Endodermal cell (in vitro differentiated cells): ENCODE results near the gene PCDHB9. TPM values are rescaled to one million over a fixed set of nuclear protein-coding genes. Genes with fewer than 3 reads are reported as not detected.
A peak's percentile ranks its signal among the peaks of the same experiment; 100 is the strongest.
"Not testable (repeated sequence)": the region's sequence is repeated elsewhere in the genome, so short reads cannot be mapped to it uniquely, and the experiment has no call there.

Source experiments
- DNase-seq: peaks from one replicate; pipeline ENCODE4 v3.0.0-alpha.2; 2017
- H3K27ac ChIP-seq: 2 replicates; pipeline ENCODE4 v1.5.1; 2013; ENCODE audit warnings: mild to moderate bottlenecking, low read depth, low read length, moderate library complexity
- H3K27me3 ChIP-seq: 2 replicates; pipeline ENCODE4 v1.6.1; 2013; ENCODE audit warnings: mild to moderate bottlenecking, low read length, moderate library complexity; ENCODE audit not compliant: insufficient read depth, control insufficient read depth, poor library complexity, severe bottlenecking
- H3K36me3 ChIP-seq: 2 replicates; pipeline ENCODE4 v1.7.0; 2013; ENCODE audit warnings: mild to moderate bottlenecking, low read length, moderate library complexity; ENCODE audit not compliant: control insufficient read depth, insufficient read depth
- H3K4me1 ChIP-seq: one replicate; pipeline ENCODE4 v1.7.0; 2013; ENCODE audit warnings: low read length; ENCODE audit not compliant: control insufficient read depth, insufficient read depth
- H3K4me3 ChIP-seq: 2 replicates; pipeline ENCODE4 v1.5.1; 2013; ENCODE audit warnings: mild to moderate bottlenecking, low read length, moderate library complexity
- H3K9ac ChIP-seq: 2 replicates; pipeline ENCODE4 v1.6.1; 2013; ENCODE audit warnings: mild to moderate bottlenecking, low read length, moderate library complexity; ENCODE audit not compliant: poor library complexity, severe bottlenecking; ENCODE audit errors: extremely low read depth
- H3K9me3 ChIP-seq: 2 replicates; pipeline ENCODE4 v1.6.1; 2013; ENCODE audit warnings: mild to moderate bottlenecking, low read length, moderate library complexity; ENCODE audit not compliant: control insufficient read depth
- H3K27ac Mint-ChIP-seq: 2 replicates; pipeline ENCODE4 v1.8.0; 2020; ENCODE audit warnings: mixed read lengths
- H3K27me3 Mint-ChIP-seq: 2 replicates; pipeline ENCODE4 v1.8.0; 2021; ENCODE audit warnings: mild to moderate bottlenecking, mixed read lengths; ENCODE audit not compliant: insufficient read depth
- H3K36me3 Mint-ChIP-seq: 2 replicates; pipeline ENCODE4 v1.8.0; 2020; ENCODE audit warnings: low read depth, mixed read lengths
- H3K4me1 Mint-ChIP-seq: 2 replicates; pipeline ENCODE4 v1.8.0; 2020; ENCODE audit warnings: mixed read lengths
- H3K4me3 Mint-ChIP-seq: 2 replicates; pipeline ENCODE4 v1.8.0; 2020; ENCODE audit warnings: mild to moderate bottlenecking, moderate library complexity, mixed read lengths
- H3K9me3 Mint-ChIP-seq: 2 replicates; pipeline ENCODE4 v1.8.0; 2020; ENCODE audit warnings: mild to moderate bottlenecking, mixed read lengths
- WGBS, 2 experiments: methylation state at CpG; one replicate each; pipeline versions ENCODE4 v1.1.5 to v1.1.7; 2013; ENCODE audit warnings: missing lambda C conversion rate in 2 of 2, mixed read lengths in 1 of 2; ENCODE audit not compliant: insufficient coverage in 1 of 2, insufficient read length in 1 of 2; 5-methylcytosine and 5-hydroxymethylcytosine counted together
- total RNA-seq, 2 donors: library from RNA; stranded (reverse); fragmentation: NEBNext Ultra II Directional in 1 of 2; extraction: Animal tissue kit (Norgen Biotek cat#: 25700) in 1 of 2; gene quantifications; 2 replicates in 1 of 2; 3 replicates in 1 of 2; pipeline ENCODE4 v1.2.1, GENCODE V29; 2021
- TF ChIP-seq, protein P1 (sequence below): fragments of 200-600 bp; sonication (generic); conservative IDR thresholded peaks from 2 replicates; pipeline ENCODE4 v1.5.0; 2021; ENCODE audit warnings: antibody characterized with exemption, mild to moderate bottlenecking

The PCDHB9 gene
- total RNA-seq, 2 donors from 2014 or later, result 3.2 to 5.1 TPM

- no peak overlapping the region for H3K4me3 ChIP-seq
- Mint-ChIP-seq H3K9me3 (peaks cover 26% of the 10 kb centered on the region), H3K27me3 (peaks cover 7% of the 10 kb centered on the region), H3K4me1 (no peaks in the 10 kb centered on the region), H3K4me3 (no peak overlapping the region), H3K27ac (no peak overlapping the region), H3K36me3 (peaks cover 22% of the 10 kb centered on the region)
- no peak overlapping the region for H3K27ac ChIP-seq
- H3K9ac ChIP-seq, result no peak overlapping the region
- H3K9me3 ChIP-seq, result peaks cover 13% of the 10 kb centered on the region
- no peaks in the 10 kb centered on the region for H3K4me1 ChIP-seq
- H3K27me3 ChIP-seq, result no peaks in the 10 kb centered on the region
- TF ChIP-seq, protein P1, sequence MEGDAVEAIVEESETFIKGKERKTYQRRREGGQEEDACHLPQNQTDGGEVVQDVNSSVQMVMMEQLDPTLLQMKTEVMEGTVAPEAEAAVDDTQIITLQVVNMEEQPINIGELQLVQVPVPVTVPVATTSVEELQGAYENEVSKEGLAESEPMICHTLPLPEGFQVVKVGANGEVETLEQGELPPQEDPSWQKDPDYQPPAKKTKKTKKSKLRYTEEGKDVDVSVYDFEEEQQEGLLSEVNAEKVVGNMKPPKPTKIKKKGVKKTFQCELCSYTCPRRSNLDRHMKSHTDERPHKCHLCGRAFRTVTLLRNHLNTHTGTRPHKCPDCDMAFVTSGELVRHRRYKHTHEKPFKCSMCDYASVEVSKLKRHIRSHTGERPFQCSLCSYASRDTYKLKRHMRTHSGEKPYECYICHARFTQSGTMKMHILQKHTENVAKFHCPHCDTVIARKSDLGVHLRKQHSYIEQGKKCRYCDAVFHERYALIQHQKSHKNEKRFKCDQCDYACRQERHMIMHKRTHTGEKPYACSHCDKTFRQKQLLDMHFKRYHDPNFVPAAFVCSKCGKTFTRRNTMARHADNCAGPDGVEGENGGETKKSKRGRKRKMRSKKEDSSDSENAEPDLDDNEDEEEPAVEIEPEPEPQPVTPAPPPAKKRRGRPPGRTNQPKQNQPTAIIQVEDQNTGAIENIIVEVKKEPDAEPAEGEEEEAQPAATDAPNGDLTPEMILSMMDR, result no peak
- no peaks in the 10 kb centered on the region for H3K36me3 ChIP-seq
- no peak for DNase-seq
- WGBS, 2 experiments, result 83 to 93% methylated on average over 1 of the region's 1 CpG
Observed at GRCh38 chr5:141180313-141180712, 6.6 kb upstream of the PCDHB9 start.

- Mint-ChIP-seq H3K27me3 (peaks cover 7% of the 10 kb centered on the region), H3K4me1 (peaks cover 2% of the 10 kb centered on the region), H3K4me3 (peak within 1 kb of the TSS; percentile 77), H3K9me3 (peaks cover 27% of the 10 kb centered on the region), H3K36me3 (peaks cover 25% of the 10 kb centered on the region), H3K27ac (peak within 1 kb of the TSS; percentile 96)
- Histone ChIP-seq H3K27ac (no peak within 1 kb of the TSS), H3K9me3 (peaks cover 9% of the 10 kb centered on the region), H3K4me1 (no peaks in the 10 kb centered on the region), H3K36me3 (no peaks in the 10 kb centered on the region), H3K27me3 (no peaks in the 10 kb centered on the region), H3K4me3 (peak within 1 kb of the TSS; percentile 66), H3K9ac (peak within 1 kb of the TSS; percentile 7)
- DNase-seq, result peak; percentile 90
- TF ChIP-seq, protein P1, result peak; percentile 85
- WGBS, 2 experiments, result 44 to 63% methylated on average over 13 of the region's 13 CpGs
Observed at GRCh38 chr5:141182248-141182647, 4.7 kb upstream of the PCDHB9 start, which contains the start of gene PCDHB16. Gene PCDHB16, plus strand, starts transcription at chr5:141182387. Its CDS starts 173 bp downstream, at chr5:141182560.

GRCh38 chr5:141184117-141184855 is 2.7 kb upstream of the PCDHB9 start:
- peaks cover 34% of the 10 kb centered on the region for H3K36me3 Mint-ChIP-seq
- H3K27ac Mint-ChIP-seq, H3K4me1 ChIP-seq, H3K36me3 ChIP-seq, H3K27ac ChIP-seq, DNase-seq, H3K9ac ChIP-seq, H3K4me3 ChIP-seq, H3K4me1 Mint-ChIP-seq, H3K27me3 ChIP-seq, H3K27me3 Mint-ChIP-seq, H3K9me3 ChIP-seq: not testable (repeated sequence)
- WGBS, 2 experiments, result 81 to 90% methylated on average over 5 to 32 of the region's 69 CpGs
- H3K9me3 Mint-ChIP-seq, result peaks cover 31% of the 10 kb centered on the region
- H3K4me3 Mint-ChIP-seq, result peak overlapping the region; percentile 28

DNA sequence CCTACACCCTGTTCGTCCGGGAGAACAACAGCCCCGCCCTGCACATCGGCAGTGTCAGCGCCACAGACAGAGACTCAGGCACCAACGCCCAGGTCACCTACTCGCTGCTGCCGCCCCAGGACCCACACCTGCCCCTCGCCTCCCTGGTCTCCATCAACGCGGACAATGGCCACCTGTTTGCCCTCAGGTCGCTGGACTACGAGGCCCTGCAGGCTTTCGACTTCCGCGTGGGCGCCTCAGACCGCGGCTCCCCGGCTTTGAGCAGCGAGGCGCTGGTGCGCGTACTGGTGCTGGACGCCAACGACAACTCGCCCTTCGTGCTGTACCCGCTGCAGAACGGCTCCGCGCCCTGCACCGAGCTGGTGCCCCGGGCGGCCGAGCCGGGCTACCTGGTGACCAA is 1.7 kb downstream of the PCDHB9 start:
- not testable (repeated sequence) for H3K4me1 ChIP-seq, H3K4me1 Mint-ChIP-seq, H3K27me3 Mint-ChIP-seq, H3K27ac ChIP-seq, H3K27ac Mint-ChIP-seq, H3K27me3 ChIP-seq, H3K4me3 Mint-ChIP-seq, H3K4me3 ChIP-seq, H3K36me3 ChIP-seq, H3K9ac ChIP-seq, H3K9me3 ChIP-seq, DNase-seq
- WGBS, 2 experiments, result 94 to 97% methylated on average over 11 to 24 of the region's 37 CpGs
- Mint-ChIP-seq H3K9me3 (peaks cover 35% of the 10 kb centered on the region), H3K36me3 (peaks cover 31% of the 10 kb centered on the region)

DNA sequence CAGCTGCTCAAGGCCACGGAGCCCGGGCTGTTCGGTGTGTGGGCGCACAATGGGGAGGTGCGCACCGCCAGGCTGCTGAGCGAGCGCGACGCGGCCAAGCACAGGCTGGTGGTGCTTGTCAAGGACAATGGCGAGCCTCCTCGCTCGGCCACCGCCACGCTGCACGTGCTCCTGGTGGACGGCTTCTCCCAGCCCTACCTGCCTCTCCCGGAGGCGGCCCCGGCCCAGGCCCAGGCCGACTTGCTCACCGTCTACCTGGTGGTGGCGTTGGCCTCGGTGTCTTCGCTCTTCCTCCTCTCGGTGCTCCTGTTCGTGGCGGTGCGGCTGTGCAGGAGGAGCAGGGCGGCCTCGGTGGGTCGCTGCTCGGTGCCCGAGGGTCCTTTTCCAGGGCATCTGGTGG is 2.2 kb downstream of the PCDHB9 start:
- H3K4me1 Mint-ChIP-seq, DNase-seq, H3K4me1 ChIP-seq, H3K4me3 Mint-ChIP-seq, H3K27me3 ChIP-seq, H3K4me3 ChIP-seq, H3K27ac Mint-ChIP-seq, H3K36me3 ChIP-seq, H3K27me3 Mint-ChIP-seq, H3K27ac ChIP-seq, H3K9ac ChIP-seq, H3K9me3 ChIP-seq: not testable (repeated sequence)
- WGBS, 2 experiments, result 88% methylated on average over 24 of the region's 35 CpGs; no CpG with 5 or more reads in 1 of the 2 experiments
- H3K36me3 Mint-ChIP-seq, result peaks cover 31% of the 10 kb centered on the region
- peaks cover 34% of the 10 kb centered on the region for H3K9me3 Mint-ChIP-seq
